Sigmoid colon (tissue), 4 donors: ENCODE data around the gene ANXA9.

Experiments used
- CTCF ChIP-seq, 4 experiments: fragments of 450-650 bp in 3 of 4; fragments of 200-600 bp in 1 of 4; IDR thresholded peaks; one replicate each; pipeline ENCODE4 v1.5.1; 2016 to 2019; ENCODE audit warnings: antibody characterized with exemption in 4 of 4, mild to moderate bottlenecking in 3 of 4, moderate library complexity in 2 of 4
- POLR2A ChIP-seq, 2 donors: fragments of 450-650 bp; IDR thresholded peaks; one replicate each; pipeline ENCODE4 v1.6.1; 2016; ENCODE audit warnings: antibody characterized with exemption in 2 of 2, mild to moderate bottlenecking in 2 of 2, moderate library complexity in 2 of 2
- POLR2AphosphoS5 ChIP-seq, 4 donors: sonication (generic); formaldehyde crosslinking; IDR thresholded peaks; one replicate each; pipeline ENCODE4 v1.6.1; 2017; ENCODE audit warnings: antibody characterized with exemption in 4 of 4

GRCh38 chr1:150971583-150972416 is 10.3 kb upstream of the ANXA9 start:
- TF ChIP-seq CTCF (IDR thresholded peaks at IDR 0.05): no peak
- TF ChIP-seq POLR2AphosphoS5 (IDR thresholded peaks at IDR 0.05): no peak
- no peak for TF ChIP-seq POLR2A (IDR thresholded peaks at IDR 0.05)
